HepG2 (cell line): Measurements from ENCODE around the gene AP1M2. TPM values are rescaled to one million over a fixed set of nuclear protein-coding genes. Genes with fewer than 3 reads are reported as not detected.

ENCODE experiments used
- CBFB ChIP-seq: sonication (generic); formaldehyde crosslinking; IDR thresholded peaks from 2 replicates; pipeline ENCODE4 v1.4.0; 2020; ENCODE audit warnings: missing genetic modification reagents
- CC2D1A ChIP-seq: sonication (generic); formaldehyde crosslinking; IDR thresholded peaks from 2 replicates; pipeline ENCODE4 v1.8.1; 2023; ENCODE audit warnings: mild to moderate bottlenecking, missing genetic modification reagents
- EHMT2 ChIP-seq: fragments of 200-600 bp; sonication (generic); IDR thresholded peaks from 2 replicates; pipeline ENCODE4 v1.7.0; 2017; ENCODE audit warnings: antibody characterized with exemption, low read depth, low read length, borderline replicate concordance
- FOXA1 ChIP-seq, 2 experiments: fragments of 450-650 bp in 1 of 2; sonication (generic) in 1 of 2; formaldehyde crosslinking in 1 of 2; IDR thresholded peaks; 2 replicates each; pipeline versions ENCODE4 v1.4.0 to v1.6.1; 2016 to 2020; ENCODE audit warnings: missing genetic modification reagents in 1 of 2
- FOXJ3 ChIP-seq: sonication (generic); formaldehyde crosslinking; IDR thresholded peaks from 2 replicates; pipeline ENCODE4 v1.4.0; 2020; ENCODE audit warnings: missing genetic modification reagents, mild to moderate bottlenecking, borderline replicate concordance
- GLI4 ChIP-seq: sonication (generic); formaldehyde crosslinking; IDR thresholded peaks from 2 replicates; pipeline ENCODE4 v1.5.1; 2020; ENCODE audit warnings: missing genetic modification reagents, mild to moderate bottlenecking, moderate library complexity, borderline replicate concordance
- KLF16 ChIP-seq, 2 experiments: sonication (generic) in 1 of 2; formaldehyde crosslinking in 1 of 2; IDR thresholded peaks; 2 replicates each; pipeline versions ENCODE4 v1.6.1 to v1.8.0; 2016 to 2023; ENCODE audit warnings: missing genetic modification reagents in 2 of 2, missing compliant biosample characterization in 1 of 2
- MIER3 ChIP-seq: IDR thresholded peaks from 2 replicates; pipeline ENCODE4 v1.6.1; 2016; ENCODE audit warnings: missing compliant biosample characterization, borderline replicate concordance
- NRL ChIP-seq: sonication (generic); formaldehyde crosslinking; IDR thresholded peaks from 2 replicates; pipeline ENCODE4 v1.5.0; 2020; ENCODE audit warnings: missing genetic modification reagents, mild to moderate bottlenecking, moderate library complexity, borderline replicate concordance
- RBM39 ChIP-seq: fragments of 200-400 bp; formaldehyde crosslinking; IDR thresholded peaks from one replicate; pipeline ENCODE4 v1.6.1; 2018; ENCODE audit warnings: antibody characterized with exemption, mild to moderate bottlenecking, low read depth, low read length; ENCODE audit not compliant: poor library complexity, severe bottlenecking
- REL ChIP-seq: sonication (generic); formaldehyde crosslinking; conservative IDR thresholded peaks from 2 replicates; pipeline ENCODE4 v1.8.0; 2022; ENCODE audit warnings: mild to moderate bottlenecking, missing genetic modification reagents, moderate library complexity
- SP140L ChIP-seq: sonication (generic); formaldehyde crosslinking; IDR thresholded peaks from 2 replicates; pipeline ENCODE4 v1.4.0; 2020; ENCODE audit warnings: missing genetic modification reagents, borderline replicate concordance
- TRIM22 ChIP-seq: fragments of 450-650 bp; IDR thresholded peaks from 2 replicates; pipeline ENCODE4 v1.6.1; 2017
- UBTF ChIP-seq: sonication (generic); formaldehyde crosslinking; IDR thresholded peaks from 2 replicates; pipeline ENCODE4 v1.4.0; 2020; ENCODE audit warnings: mild to moderate bottlenecking, missing genetic modification reagents
- ZNF207 ChIP-seq: fragments of 450-650 bp; IDR thresholded peaks from 2 replicates; pipeline ENCODE4 v1.6.1; 2016; ENCODE audit warnings: antibody characterized with exemption, borderline replicate concordance
- ZNF235 ChIP-seq: sonication (generic); formaldehyde crosslinking; IDR thresholded peaks from 2 replicates; pipeline ENCODE4 v1.8.1; 2023; ENCODE audit warnings: mild to moderate bottlenecking, missing genetic modification reagents, borderline replicate concordance
- ZNF296 ChIP-seq: sonication (generic); formaldehyde crosslinking; conservative IDR thresholded peaks from 2 replicates; pipeline ENCODE4 v1.5.0; 2020; ENCODE audit warnings: mild to moderate bottlenecking, missing genetic modification reagents
- ZNF331 ChIP-seq: sonication (generic); formaldehyde crosslinking; IDR thresholded peaks from 2 replicates; pipeline ENCODE4 v1.4.0; 2020; ENCODE audit warnings: missing genetic modification reagents
- ZNF772 ChIP-seq: sonication (generic); formaldehyde crosslinking; IDR thresholded peaks from 2 replicates; pipeline ENCODE4 v1.5.0; 2020; ENCODE audit warnings: mild to moderate bottlenecking, missing genetic modification reagents
- polyA plus RNA-seq, 8 experiments: library from polyadenylated mRNA; depleted of rRNA in 3 of 8; stranded (reverse) in 7 of 8; unstranded in 1 of 8; fragments of >200 nt; fragmentation: Illumina TruSeq in 4 of 8; extraction: Trizol in 4 of 8; gene quantifications; 2 replicates each; pipeline versions ENCODE4 v1.2.1 to v1.2.3, GENCODE V29; 2011 to 2016; ENCODE audit warnings: low read depth in 4 of 8, missing spikeins in 1 of 8, mixed read lengths in 1 of 8; ENCODE audit not compliant: insufficient read depth in 1 of 8
- total RNA-seq, 5 experiments: library from RNA; depleted of rRNA; stranded (reverse); fragments of >200 nt; fragmentation: Illumina TruSeq; extraction: Trizol; gene quantifications; 2 replicates each; pipeline ENCODE4 v1.2.3, GENCODE V29; 2016; ENCODE audit warnings: low read depth in 1 of 5
- TF ChIP-seq, protein P1 (sequence below): sonication (generic); formaldehyde crosslinking; IDR thresholded peaks from 2 replicates; pipeline ENCODE4 v1.4.0; 2020; ENCODE audit warnings: missing genetic modification reagents, borderline replicate concordance
- TF ChIP-seq, protein P2 (sequence below): sonication (generic); formaldehyde crosslinking; IDR thresholded peaks from 2 replicates; pipeline ENCODE4 v1.5.1; 2020; ENCODE audit warnings: mild to moderate bottlenecking, missing genetic modification reagents, borderline replicate concordance

AP1M2 gene
- total and polyA plus RNA-seq, 2 of the 13 experiments (the other 11 are each of a cell fraction or from before 2014, with no cell fraction given): 6.3 to 76.8 TPM

- no peak for TF ChIP-seq TRIM22
- TF ChIP-seq ZNF207: no peak
- TF ChIP-seq ZNF331: peak; percentile 95
- TF ChIP-seq MIER3 (CRISPR knock-in tag): peak; percentile 82; the same call in 1 of the 2 replicates
- TF ChIP-seq CBFB (CRISPR knock-in tag): peak; percentile 84
- TF ChIP-seq SP140L: no peak
- TF ChIP-seq CC2D1A: peak; percentile 92; the same call in 1 of the 2 replicates
- peak; percentile 48; the same call in 1 of the 2 replicates for TF ChIP-seq UBTF (CRISPR knock-in tag)
- TF ChIP-seq NRL (CRISPR knock-in tag): peak; percentile 77; the same call in 1 of the 2 replicates
- TF ChIP-seq, protein P1, sequence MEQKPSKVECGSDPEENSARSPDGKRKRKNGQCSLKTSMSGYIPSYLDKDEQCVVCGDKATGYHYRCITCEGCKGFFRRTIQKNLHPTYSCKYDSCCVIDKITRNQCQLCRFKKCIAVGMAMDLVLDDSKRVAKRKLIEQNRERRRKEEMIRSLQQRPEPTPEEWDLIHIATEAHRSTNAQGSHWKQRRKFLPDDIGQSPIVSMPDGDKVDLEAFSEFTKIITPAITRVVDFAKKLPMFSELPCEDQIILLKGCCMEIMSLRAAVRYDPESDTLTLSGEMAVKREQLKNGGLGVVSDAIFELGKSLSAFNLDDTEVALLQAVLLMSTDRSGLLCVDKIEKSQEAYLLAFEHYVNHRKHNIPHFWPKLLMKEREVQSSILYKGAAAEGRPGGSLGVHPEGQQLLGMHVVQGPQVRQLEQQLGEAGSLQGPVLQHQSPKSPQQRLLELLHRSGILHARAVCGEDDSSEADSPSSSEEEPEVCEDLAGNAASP (CRISPR knock-in tag): peak; percentile 81
- no peak for TF ChIP-seq EHMT2
- peak; percentile 97 for TF ChIP-seq ZNF772 (CRISPR knock-in tag)
- TF ChIP-seq KLF16 (CRISPR knock-in tag; IDR thresholded peaks at IDR 0.05): peak in 1 of 2 experiments; percentile 98; a peak in 2 of 4 replicates
- peak; percentile 70; the same call in 1 of the 2 replicates for TF ChIP-seq ZNF235 (CRISPR knock-in tag)
- peak; percentile 91 for TF ChIP-seq REL (CRISPR knock-in tag)
- TF ChIP-seq FOXJ3 (CRISPR knock-in tag): no peak
- TF ChIP-seq, protein P2, sequence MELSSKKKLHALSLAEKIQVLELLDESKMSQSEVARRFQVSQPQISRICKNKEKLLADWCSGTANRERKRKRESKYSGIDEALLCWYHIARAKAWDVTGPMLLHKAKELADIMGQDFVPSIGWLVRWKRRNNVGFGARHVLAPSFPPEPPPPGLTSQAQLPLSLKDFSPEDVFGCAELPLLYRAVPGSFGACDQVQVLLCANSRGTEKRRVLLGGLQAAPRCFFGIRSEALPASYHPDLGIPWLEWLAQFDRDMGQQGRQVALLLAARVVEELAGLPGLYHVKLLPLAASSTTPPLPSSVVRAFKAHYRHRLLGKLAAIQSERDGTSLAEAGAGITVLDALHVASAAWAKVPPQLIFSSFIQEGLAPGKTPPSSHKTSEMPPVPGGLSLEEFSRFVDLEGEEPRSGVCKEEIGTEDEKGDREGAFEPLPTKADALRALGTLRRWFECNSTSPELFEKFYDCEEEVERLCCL (CRISPR knock-in tag): no peak
- 0 out of 2 replicates have a peak, but pooled peaks have one; percentile 26 for TF ChIP-seq GLI4 (CRISPR knock-in tag)
- TF ChIP-seq RBM39: peak; percentile 76
- no peak for TF ChIP-seq FOXA1 (IDR thresholded peaks at IDR 0.05)
- peak; percentile 72; the same call in 1 of the 2 replicates for TF ChIP-seq FOXA1 (CRISPR knock-in tag; IDR thresholded peaks at IDR 0.05)
- no peak for TF ChIP-seq ZNF296 (CRISPR knock-in tag)
These were observed 21.3 kb downstream of the AP1M2 start, which contains the start of gene KRI1 (continued) for GRCh38 chr19:10565567-10566407.
